Activated CD4-positive, alpha-beta T cell treated with anti-CD3 and anti-CD28 coated beads, Interleukin-2, amount 10 ng/mL, durations not matched to agents 7 days and 5 days (primary cell): ENCODE results near the gene KCNAB2. TPM values are rescaled to one million over a fixed set of nuclear protein-coding genes. Genes with fewer than 3 reads are reported as not detected.

ENCODE experiments used
- CTCF ChIA-PET: fragments of 350-600 bp; sonication (Branson Sonifier 250); formaldehyde crosslinking; loops from one replicate; lab custom pipeline; 2021; ENCODE audit warnings: antibody characterized with exemption; lab: Charles Lee
- POLR2A ChIA-PET: fragments of 350-600 bp; sonication (Branson Sonifier 250); formaldehyde crosslinking; loops from one replicate; lab custom pipeline; 2021; ENCODE audit warnings: antibody characterized with exemption; lab: Charles Lee
- DNase-seq: peaks from one replicate; pipeline ENCODE4 v3.0.0-alpha.2; 2020
- H3K27ac Mint-ChIP-seq: one replicate; pipeline ENCODE4 v1.8.0; 2021; ENCODE audit warnings: mild to moderate bottlenecking, moderate library complexity, mixed read lengths
- H3K27me3 Mint-ChIP-seq: one replicate; pipeline ENCODE4 v1.8.0; 2021; ENCODE audit warnings: mixed read lengths
- H3K36me3 Mint-ChIP-seq: one replicate; pipeline ENCODE4 v1.8.0; 2021; ENCODE audit warnings: low read depth, mixed read lengths
- H3K4me1 Mint-ChIP-seq: one replicate; pipeline ENCODE4 v1.8.0; 2021; ENCODE audit warnings: mixed read lengths
- H3K4me3 Mint-ChIP-seq: one replicate; pipeline ENCODE4 v1.8.0; 2021; ENCODE audit warnings: mild to moderate bottlenecking, moderate library complexity, mixed read lengths
- H3K9me3 Mint-ChIP-seq: one replicate; pipeline ENCODE4 v1.8.0; 2021; ENCODE audit warnings: mixed read lengths
- total RNA-seq, 2 experiments: library from RNA; stranded (reverse); gene quantifications; one replicate each; pipeline ENCODE4 v1.2.3, GENCODE V29; 2021

The KCNAB2 gene
- total RNA-seq, 2 experiments from 2014 or later: 258 to 294 TPM

DNA sequence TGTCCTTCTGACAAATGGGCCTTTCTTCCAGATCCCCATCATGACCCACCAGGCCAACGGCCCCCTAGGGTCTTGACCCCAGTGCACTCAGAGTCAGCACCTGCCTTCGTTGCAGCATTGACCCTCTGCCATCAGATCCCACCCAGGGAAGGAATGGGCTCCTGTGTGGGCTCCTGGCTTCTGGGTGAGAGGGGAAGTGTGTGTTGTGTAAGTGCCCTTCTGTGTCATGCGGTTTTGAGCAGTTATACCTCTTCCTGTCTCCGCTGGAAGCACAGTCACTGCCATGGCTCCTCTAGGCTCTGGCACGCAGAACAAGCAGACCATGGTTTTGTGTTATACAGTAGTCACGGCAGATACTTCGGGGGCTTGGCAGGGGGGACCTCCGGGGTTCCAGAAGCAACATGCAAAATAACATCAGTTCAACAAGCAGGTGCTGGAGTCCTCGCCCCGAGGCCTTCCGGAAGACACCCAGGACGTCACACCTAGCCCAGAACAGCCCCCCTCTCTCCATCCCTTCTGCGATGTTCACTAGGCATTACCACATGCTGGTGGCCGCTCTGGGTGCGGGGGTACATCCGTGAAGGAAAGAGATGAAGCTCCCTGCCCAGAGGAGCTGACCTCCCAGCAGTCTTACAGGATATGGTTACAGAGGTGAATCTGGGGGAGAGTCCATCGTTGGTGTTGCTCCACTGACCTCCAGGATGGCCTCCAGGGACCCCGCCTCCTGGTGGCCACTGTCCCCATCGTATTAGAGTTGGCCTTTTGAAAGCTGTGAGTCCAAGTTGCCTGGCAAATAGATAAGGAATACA is 17.4 kb upstream of the KCNAB2 start:
- H3K4me3 Mint-ChIP-seq: peak overlapping the region; percentile 97
- CTCF ChIA-PET: interaction anchor here (0.7 kb wide), 1 partner anchor 27 kb away, joined by 4 read pairs; no protein-coding TSS in a partner anchor
- no peaks in the 10 kb centered on the region for H3K27me3 Mint-ChIP-seq
- H3K27ac Mint-ChIP-seq: peak overlapping the region; percentile 93
- peaks cover 50% of the 10 kb centered on the region for H3K36me3 Mint-ChIP-seq
- peak; percentile 78 for DNase-seq
- H3K9me3 Mint-ChIP-seq: no peaks in the 10 kb centered on the region
- POLR2A ChIA-PET: no interaction called here
- peaks cover 71% of the 10 kb centered on the region for H3K4me1 Mint-ChIP-seq

DNA sequence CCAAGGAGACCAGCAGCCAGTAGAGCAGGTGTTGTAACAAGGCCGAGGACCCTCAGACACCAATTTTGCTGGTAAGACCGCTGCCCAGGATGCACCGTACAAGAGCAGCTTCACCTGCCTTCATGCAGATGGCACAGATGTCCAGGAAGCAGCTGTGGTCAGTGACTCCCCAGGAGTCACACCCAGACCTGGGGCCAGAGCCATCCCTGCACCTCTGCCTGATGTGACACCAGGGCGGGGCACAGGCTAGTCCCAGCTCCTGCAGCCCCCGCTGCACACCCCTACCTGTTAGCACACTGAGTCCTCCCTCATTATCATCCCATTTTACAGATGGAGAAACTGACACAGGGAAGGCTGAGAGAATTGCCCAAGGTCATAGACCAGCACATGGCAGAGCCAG is 16.3 kb upstream of the KCNAB2 start:
- CTCF ChIA-PET: interaction anchor here (0.7 kb wide), 1 partner anchor 28 kb away, joined by 4 read pairs; no protein-coding TSS in a partner anchor
- POLR2A ChIA-PET: no interaction called here
- H3K27me3 Mint-ChIP-seq: no peaks in the 10 kb centered on the region
- peak overlapping the region; percentile 36 for H3K4me3 Mint-ChIP-seq
- peak overlapping the region; percentile 93 for H3K27ac Mint-ChIP-seq
- peaks cover 50% of the 10 kb centered on the region for H3K36me3 Mint-ChIP-seq
- H3K9me3 Mint-ChIP-seq: no peaks in the 10 kb centered on the region
- no peak for DNase-seq
- H3K4me1 Mint-ChIP-seq: peaks cover 70% of the 10 kb centered on the region

DNA sequence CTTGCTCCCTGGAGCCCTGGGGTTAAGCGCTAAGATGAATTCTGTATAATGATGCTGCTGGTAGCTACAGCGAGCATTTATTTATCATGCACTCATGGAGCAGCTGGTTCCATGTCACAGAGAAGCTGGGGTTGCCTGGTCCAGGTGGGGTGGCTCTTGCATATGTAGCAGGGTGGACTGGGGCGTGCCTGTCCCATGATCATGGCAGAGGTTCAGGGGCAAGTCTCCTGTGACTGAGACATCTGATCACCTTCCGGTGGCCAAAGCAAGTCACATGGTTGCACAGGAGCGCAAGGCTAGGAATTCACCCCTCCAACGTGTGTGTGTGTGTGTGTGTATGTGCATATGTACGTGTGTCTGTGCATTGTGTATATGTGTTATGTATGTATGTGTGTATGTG is 15.6 kb upstream of the KCNAB2 start:
- peaks cover 73% of the 10 kb centered on the region for H3K4me1 Mint-ChIP-seq
- H3K4me3 Mint-ChIP-seq: peak overlapping the region; percentile 1
- H3K36me3 Mint-ChIP-seq: peaks cover 55% of the 10 kb centered on the region
- DNase-seq: no peak
- ChIA-PET CTCF (interaction anchor here (0.7 kb wide), 1 partner anchor 26 kb away, joined by 3 read pairs; no protein-coding TSS in a partner anchor), POLR2A (no interaction called here)
- no peaks in the 10 kb centered on the region for H3K9me3 Mint-ChIP-seq
- peak overlapping the region; percentile 93 for H3K27ac Mint-ChIP-seq
- H3K27me3 Mint-ChIP-seq: no peaks in the 10 kb centered on the region

DNA sequence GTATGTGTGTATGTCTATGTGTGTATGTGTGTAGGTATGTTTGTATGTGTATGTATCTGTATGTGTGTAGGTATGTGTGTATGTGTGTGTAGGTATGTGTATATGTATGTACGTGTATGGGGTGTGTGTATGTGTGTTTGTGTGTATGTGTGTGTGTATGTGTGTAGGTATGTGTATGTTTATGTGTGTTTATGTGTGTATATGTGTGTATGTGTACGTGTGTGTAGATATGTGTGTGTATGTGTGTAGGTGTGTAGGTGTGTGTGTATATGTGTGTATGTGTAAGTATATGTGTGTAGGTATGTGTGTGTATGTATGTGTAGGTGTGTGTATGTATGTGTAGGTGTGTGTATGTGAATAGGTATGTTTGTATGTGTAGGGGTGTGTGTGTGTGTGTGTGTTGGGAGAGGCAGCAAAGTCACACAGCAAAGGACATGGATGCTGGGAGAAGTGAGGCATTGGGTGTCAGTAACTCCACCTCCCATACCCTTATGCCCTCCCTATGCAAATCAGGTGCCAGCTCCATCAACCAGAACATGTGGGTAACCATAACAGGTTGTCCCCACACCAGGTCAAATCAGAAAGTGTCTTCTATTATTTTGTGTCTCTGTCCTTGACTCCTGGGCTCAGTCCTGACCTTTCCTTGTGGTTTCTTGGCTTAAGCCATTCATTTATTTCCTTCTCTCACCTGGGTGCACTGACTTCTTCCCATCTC is 15.0 kb upstream of the KCNAB2 start:
- H3K27me3 Mint-ChIP-seq: no peaks in the 10 kb centered on the region
- peak overlapping the region; percentile 1 for H3K4me3 Mint-ChIP-seq
- H3K27ac Mint-ChIP-seq: peak overlapping the region; percentile 54
- no peak for DNase-seq
- ChIA-PET CTCF (no interaction called here), POLR2A (no interaction called here)
- no peaks in the 10 kb centered on the region for H3K9me3 Mint-ChIP-seq
- peaks cover 73% of the 10 kb centered on the region for H3K4me1 Mint-ChIP-seq
- peaks cover 61% of the 10 kb centered on the region for H3K36me3 Mint-ChIP-seq

DNA sequence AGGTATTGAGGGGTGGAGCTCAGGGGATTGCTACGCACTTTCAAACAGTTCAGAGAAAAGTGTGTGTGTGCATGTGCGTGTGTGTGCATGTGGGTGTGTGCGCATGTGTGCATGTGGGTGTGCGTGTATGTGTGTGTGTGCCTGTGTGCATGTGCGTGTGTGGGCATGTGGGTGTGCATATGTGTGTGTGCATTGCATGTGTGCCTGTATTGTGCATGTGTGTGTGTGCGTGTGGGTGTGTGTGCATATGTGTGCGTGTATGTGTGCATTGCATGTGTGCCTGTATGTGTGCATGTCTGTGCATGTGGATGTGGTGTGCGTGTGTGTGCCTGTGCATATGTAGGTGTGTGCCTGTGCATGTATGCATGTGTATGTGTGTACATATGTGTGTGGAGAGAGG is 12.6 kb upstream of the KCNAB2 start:
- H3K4me3 Mint-ChIP-seq: no peak overlapping the region
- CTCF ChIA-PET: interaction anchor here (0.6 to 1.3 kb wide), 3 partner anchors 11 to 205 kb away, joined by 3 to 4 read pairs (median 3); no protein-coding TSS in a partner anchor
- no peaks in the 10 kb centered on the region for H3K9me3 Mint-ChIP-seq
- POLR2A ChIA-PET: interaction anchor here (0.6 kb wide), 1 partner anchor 16 kb away, joined by 3 read pairs; no protein-coding TSS in a partner anchor
- H3K27me3 Mint-ChIP-seq: no peaks in the 10 kb centered on the region
- H3K4me1 Mint-ChIP-seq: peaks cover 87% of the 10 kb centered on the region
- peak overlapping the region; percentile 58 for H3K27ac Mint-ChIP-seq
- peaks cover 51% of the 10 kb centered on the region for H3K36me3 Mint-ChIP-seq
- DNase-seq: no peak

DNA sequence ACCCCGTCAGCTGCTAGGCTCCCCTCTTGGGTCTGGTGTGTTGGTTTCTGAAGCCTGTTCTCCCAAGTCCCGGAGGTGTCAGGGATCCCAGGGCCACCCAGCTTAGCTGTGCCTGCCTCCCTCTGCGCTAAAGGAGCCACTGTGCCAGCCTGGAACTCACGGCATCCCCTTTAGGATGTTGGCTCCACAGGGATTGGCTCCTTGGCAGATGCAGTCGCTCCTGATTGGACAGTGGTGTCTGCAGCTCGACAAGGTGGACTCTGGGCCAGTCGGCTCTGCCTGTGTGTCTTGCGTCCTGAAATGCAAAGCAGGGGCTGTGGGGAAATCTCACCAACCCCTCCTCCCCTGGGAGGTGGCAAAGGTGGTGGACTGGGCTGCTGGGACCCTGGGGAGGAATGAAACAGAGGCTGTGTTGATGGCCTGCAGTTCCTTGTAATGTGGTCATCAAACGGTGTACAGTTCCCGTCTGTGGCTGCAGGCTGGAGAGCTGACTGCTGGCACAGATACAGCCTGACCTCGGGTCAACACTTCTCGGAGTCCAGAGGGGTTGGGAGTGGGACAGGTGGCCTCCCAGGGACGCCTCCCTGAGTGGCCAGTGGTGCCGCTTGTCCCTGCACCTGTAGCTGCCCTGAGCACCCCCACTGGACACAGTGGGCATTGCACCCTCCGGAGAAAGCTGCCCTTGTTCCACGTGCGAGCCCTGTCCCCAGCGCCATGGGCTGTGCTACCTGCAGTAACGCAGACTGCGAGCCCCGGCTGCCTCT is 11.5 kb upstream of the KCNAB2 start:
- peak; percentile 40 for DNase-seq
- Mint-ChIP-seq H3K27me3 (no peaks in the 10 kb centered on the region), H3K9me3 (no peaks in the 10 kb centered on the region), H3K4me1 (peaks cover 77% of the 10 kb centered on the region), H3K27ac (no peak overlapping the region), H3K4me3 (no peak overlapping the region), H3K36me3 (peaks cover 41% of the 10 kb centered on the region)
- CTCF ChIA-PET: interaction anchor here (0.6 to 1.4 kb wide), 6 partner anchors 8 to 204 kb away, joined by 3 to 5 read pairs (median 3); no protein-coding TSS in a partner anchor
- POLR2A ChIA-PET: interaction anchor here (0.6 kb wide), 1 partner anchor 206 kb away, joined by 4 read pairs; no protein-coding TSS in a partner anchor

DNA sequence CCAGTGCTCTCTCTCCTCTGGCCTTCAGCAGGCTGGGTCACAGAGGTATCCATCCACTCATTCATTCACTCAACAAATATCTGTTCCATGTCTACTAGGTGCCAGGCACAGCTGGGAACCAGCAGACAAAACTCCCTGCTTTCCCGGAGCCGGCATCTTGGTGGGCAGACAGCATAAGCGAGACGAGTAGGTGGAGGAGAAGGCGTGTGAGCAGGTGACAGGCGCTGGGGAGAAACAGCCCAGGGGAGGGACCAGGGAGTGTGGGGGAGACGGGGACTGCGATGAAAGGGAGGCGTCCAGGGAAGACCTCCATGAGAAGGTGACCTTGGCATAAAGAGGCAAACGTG is 11.0 kb upstream of the KCNAB2 start:
- H3K4me3 Mint-ChIP-seq: no peak overlapping the region
- H3K27me3 Mint-ChIP-seq: no peaks in the 10 kb centered on the region
- CTCF ChIA-PET: interaction anchor here (0.6 to 1.4 kb wide), 5 partner anchors 9 to 42 kb away, joined by 3 to 5 read pairs (median 3); no protein-coding TSS in a partner anchor
- H3K27ac Mint-ChIP-seq: peak overlapping the region; percentile 83
- peaks cover 36% of the 10 kb centered on the region for H3K36me3 Mint-ChIP-seq
- H3K4me1 Mint-ChIP-seq: peaks cover 72% of the 10 kb centered on the region
- POLR2A ChIA-PET: interaction anchor here (0.6 kb wide), 1 partner anchor 205 kb away, joined by 4 read pairs; no protein-coding TSS in a partner anchor
- no peaks in the 10 kb centered on the region for H3K9me3 Mint-ChIP-seq
- DNase-seq: no peak

DNA sequence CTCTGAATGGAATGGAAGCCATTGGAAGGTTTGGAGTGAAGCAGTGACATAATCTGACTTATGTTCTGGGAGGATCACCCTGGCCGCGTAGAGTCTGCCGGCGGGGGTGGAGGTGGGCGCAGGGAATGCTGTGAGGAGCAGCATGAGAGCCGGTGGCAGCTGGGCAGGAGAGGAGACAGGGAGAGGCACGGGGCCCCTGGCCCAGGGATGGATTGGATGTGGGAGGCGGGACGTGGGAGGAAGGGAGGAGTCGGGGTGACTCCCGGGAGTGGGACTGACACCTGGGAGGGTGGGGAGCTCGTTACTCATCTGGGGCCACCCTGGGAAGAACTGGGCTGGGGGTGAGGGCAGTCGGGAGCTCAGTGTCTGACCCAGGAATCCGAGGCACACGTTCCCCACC is 10.4 kb upstream of the KCNAB2 start:
- H3K36me3 Mint-ChIP-seq: peaks cover 30% of the 10 kb centered on the region
- H3K9me3 Mint-ChIP-seq: no peaks in the 10 kb centered on the region
- H3K27me3 Mint-ChIP-seq: no peaks in the 10 kb centered on the region
- H3K27ac Mint-ChIP-seq: peak overlapping the region; percentile 83
- H3K4me1 Mint-ChIP-seq: peaks cover 66% of the 10 kb centered on the region
- POLR2A ChIA-PET: no interaction called here
- CTCF ChIA-PET: interaction anchor here (0.6 to 1.2 kb wide), 2 partner anchors 8 to 43 kb away, joined by 3 read pairs; no protein-coding TSS in a partner anchor
- H3K4me3 Mint-ChIP-seq: no peak overlapping the region
- no peak for DNase-seq

DNA sequence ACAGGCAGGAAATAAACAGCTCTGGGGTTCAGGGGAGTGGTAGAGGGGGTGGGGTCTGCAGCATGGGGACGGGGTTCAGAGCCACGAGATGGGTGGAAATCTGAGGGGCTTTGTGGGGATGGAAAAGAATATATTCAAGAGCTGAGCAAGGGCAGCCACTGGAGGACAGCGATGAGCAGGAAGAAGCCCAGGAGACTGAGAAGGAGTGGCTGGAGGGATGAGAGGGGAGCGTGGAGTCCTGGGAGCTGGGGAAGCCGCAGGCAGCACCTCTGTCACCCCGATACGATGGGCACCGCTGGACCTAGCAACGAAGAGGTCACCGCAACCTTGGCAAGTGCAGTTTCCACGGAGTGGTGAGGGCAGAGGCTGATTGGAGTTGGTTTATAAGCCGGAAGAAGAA is 10.0 kb upstream of the KCNAB2 start:
- Mint-ChIP-seq H3K27ac (peak overlapping the region; percentile 16), H3K4me1 (peaks cover 62% of the 10 kb centered on the region), H3K9me3 (no peaks in the 10 kb centered on the region), H3K36me3 (peaks cover 26% of the 10 kb centered on the region), H3K4me3 (no peak overlapping the region), H3K27me3 (no peaks in the 10 kb centered on the region)
- DNase-seq: no peak
- CTCF ChIA-PET: interaction anchor here (0.6 to 1.2 kb wide), 2 partner anchors 8 to 43 kb away, joined by 3 read pairs; no protein-coding TSS in a partner anchor
- POLR2A ChIA-PET: no interaction called here

DNA sequence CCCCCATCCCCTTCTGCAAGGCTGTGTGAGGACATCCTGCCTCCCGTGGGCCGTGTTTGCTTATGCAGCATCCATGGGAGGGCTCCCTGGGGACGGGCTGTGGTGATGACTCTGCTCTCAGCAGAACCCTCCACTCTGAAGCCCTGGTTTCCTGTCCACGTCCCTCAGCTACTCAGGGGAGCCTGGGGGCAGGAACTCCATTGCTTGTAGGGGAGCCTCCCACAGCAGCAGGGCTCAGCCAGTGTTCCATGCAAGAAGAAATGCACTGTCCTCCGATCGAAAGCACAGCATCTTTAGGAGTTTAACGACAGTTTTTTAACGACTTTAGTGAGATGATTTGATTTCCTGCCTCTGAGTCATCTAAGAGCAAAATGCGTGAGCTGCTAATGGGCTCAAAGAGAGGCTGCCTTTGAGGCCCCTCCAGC is 8.3 kb upstream of the KCNAB2 start:
- POLR2A ChIA-PET: no interaction called here
- H3K36me3 Mint-ChIP-seq: peaks cover 26% of the 10 kb centered on the region
- CTCF ChIA-PET: interaction anchor here (0.6 kb wide), 1 partner anchor 282 kb away, joined by 3 read pairs; no protein-coding TSS in a partner anchor

DNA sequence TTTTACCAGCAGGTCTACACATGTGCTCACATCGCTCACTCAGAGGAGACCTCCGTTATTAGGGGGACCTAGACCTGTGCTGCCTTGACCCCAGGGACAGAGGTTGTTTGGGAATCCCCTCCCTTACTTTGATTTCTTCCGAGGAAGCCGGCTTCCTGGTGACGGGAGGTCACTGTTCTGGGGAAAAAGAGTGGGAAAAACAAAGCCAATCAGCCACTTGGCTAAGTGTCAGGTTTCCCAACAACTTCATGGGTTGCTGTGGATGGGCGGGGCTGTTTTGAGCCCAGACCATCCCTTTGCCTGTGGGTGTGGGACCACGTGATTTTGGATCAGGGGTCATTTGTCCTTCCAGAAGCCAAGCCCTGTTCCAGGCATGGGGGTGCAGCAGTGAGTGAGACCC is 7.1 kb upstream of the KCNAB2 start:
- ChIA-PET CTCF (no interaction called here), POLR2A (no interaction called here)
- H3K36me3 Mint-ChIP-seq: peaks cover 24% of the 10 kb centered on the region
- no peaks in the 10 kb centered on the region for H3K9me3 Mint-ChIP-seq
- peaks cover 38% of the 10 kb centered on the region for H3K4me1 Mint-ChIP-seq
- no peaks in the 10 kb centered on the region for H3K27me3 Mint-ChIP-seq
- no peak overlapping the region for H3K4me3 Mint-ChIP-seq
- H3K27ac Mint-ChIP-seq: no peak overlapping the region
- DNase-seq: no peak

More for the DNA sequence above, 8.3 kb upstream of the KCNAB2 start:
- Mint-ChIP-seq H3K27ac (peak overlapping the region; percentile 31), H3K4me1 (peaks cover 48% of the 10 kb centered on the region), H3K4me3 (no peak overlapping the region), H3K9me3 (no peaks in the 10 kb centered on the region), H3K27me3 (no peaks in the 10 kb centered on the region)
- DNase-seq: peak; percentile 12

DNA sequence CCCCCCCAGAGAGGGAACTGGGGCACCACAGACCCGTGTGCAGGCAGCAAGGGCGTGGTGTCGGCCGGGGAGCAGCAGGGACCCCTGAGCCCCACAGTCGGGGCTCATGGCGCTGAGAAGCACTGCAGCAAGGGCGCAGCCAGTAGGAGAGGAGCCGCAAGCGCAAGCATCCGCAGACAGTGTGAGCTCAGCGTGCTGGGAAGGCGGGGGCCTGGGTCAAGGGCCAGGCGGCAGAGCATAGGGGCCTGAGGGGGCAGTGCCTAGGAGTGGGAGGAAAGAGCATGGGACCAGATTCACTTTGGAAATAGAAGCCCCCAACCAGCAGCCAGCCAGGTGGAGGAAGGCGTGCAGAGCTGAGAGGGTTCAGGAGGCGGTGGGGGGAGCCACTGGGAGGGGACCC is 6.7 kb upstream of the KCNAB2 start:
- peaks cover 38% of the 10 kb centered on the region for H3K4me1 Mint-ChIP-seq
- no peak overlapping the region for H3K27ac Mint-ChIP-seq
- no peaks in the 10 kb centered on the region for H3K27me3 Mint-ChIP-seq
- peaks cover 24% of the 10 kb centered on the region for H3K36me3 Mint-ChIP-seq
- DNase-seq: no peak
- ChIA-PET POLR2A (no interaction called here), CTCF (no interaction called here)
- H3K9me3 Mint-ChIP-seq: no peaks in the 10 kb centered on the region
- H3K4me3 Mint-ChIP-seq: no peak overlapping the region
